Large intestine (tissue), 3 donors: ENCODE data around the gene CHRM5. TPM values are rescaled to one million over a fixed set of nuclear protein-coding genes. Genes with fewer than 3 reads are reported as not detected.

ENCODE experiments used
- DNase-seq, 2 donors: peaks; one replicate each; pipeline versions ENCODE4 v3.0.0 to v3.0.0-alpha.2; 2013
- H3K27ac ChIP-seq: one replicate; pipeline ENCODE4 v1.5.1; 2013; ENCODE audit warnings: low read length
- H3K27me3 ChIP-seq: 2 replicates; pipeline ENCODE4 v1.6.1; 2013; ENCODE audit warnings: low read length; ENCODE audit not compliant: control insufficient read depth, insufficient read depth
- H3K36me3 ChIP-seq: 2 replicates; pipeline ENCODE4 v1.6.1; 2013; ENCODE audit warnings: low read length; ENCODE audit not compliant: control insufficient read depth, insufficient read depth
- H3K4me1 ChIP-seq: one replicate; pipeline ENCODE4 v1.6.1; 2013; ENCODE audit warnings: low read length; ENCODE audit not compliant: control insufficient read depth, insufficient read depth
- H3K4me3 ChIP-seq: one replicate; pipeline ENCODE4 v1.5.1; 2013; ENCODE audit warnings: low read length
- H3K9me3 ChIP-seq: one replicate; pipeline ENCODE4 v1.6.1; 2013; ENCODE audit warnings: mild to moderate bottlenecking, low read depth, low read length, moderate library complexity; ENCODE audit not compliant: control insufficient read depth
- WGBS: methylation state at CpG from one replicate; pipeline ENCODE4 v1.1.5; 2013; ENCODE audit warnings: low lambda C conversion rate; ENCODE audit not compliant: insufficient coverage; 5-methylcytosine and 5-hydroxymethylcytosine counted together
- polyA plus RNA-seq: library from polyadenylated mRNA; unstranded; fragments of 120-200 nt; gene quantifications from one replicate; pipeline ENCODE4 v1.2.1, GENCODE V29; 2013

Gene CHRM5
- polyA plus RNA-seq, 1 donor = 0.48 TPM

GRCh38 chr15:34054081-34054707 is 85.9 kb downstream of the CHRM5 start:
- Histone ChIP-seq H3K4me1 (no peaks in the 10 kb centered on the region), H3K27ac (no peak overlapping the region), H3K27me3 (no peaks in the 10 kb centered on the region), H3K9me3 (no peaks in the 10 kb centered on the region), H3K4me3 (no peak overlapping the region), H3K36me3 (no peaks in the 10 kb centered on the region)
- 100% methylated on average over 1 of the region's 3 CpGs for WGBS
- no peak for DNase-seq

GRCh38 chr15:34055868-34056595 is 87.7 kb downstream of the CHRM5 start:
- no peak overlapping the region for H3K27ac ChIP-seq
- no peak for DNase-seq
- WGBS = 67% methylated on average over 1 of the region's 3 CpGs

GRCh38 chr15:34056911-34057310 is 88.6 kb downstream of the CHRM5 start:
- H3K36me3 ChIP-seq = no peaks in the 10 kb centered on the region
- no peak overlapping the region for H3K27ac ChIP-seq
- H3K4me3 ChIP-seq = no peak overlapping the region
- no peak for DNase-seq
- no peaks in the 10 kb centered on the region for H3K27me3 ChIP-seq
- H3K9me3 ChIP-seq = no peaks in the 10 kb centered on the region
- no peaks in the 10 kb centered on the region for H3K4me1 ChIP-seq
- no CpG with 5 or more reads among the region's 5 CpGs for WGBS

More at GRCh38 chr15:34055868-34056595, 87.7 kb downstream of the CHRM5 start:
- H3K4me3 ChIP-seq = no peak overlapping the region
- no peaks in the 10 kb centered on the region for H3K9me3 ChIP-seq
- no peaks in the 10 kb centered on the region for H3K27me3 ChIP-seq
- no peaks in the 10 kb centered on the region for H3K4me1 ChIP-seq
- no peaks in the 10 kb centered on the region for H3K36me3 ChIP-seq

GRCh38 chr15:34059476-34059875 is 91.2 kb downstream of the CHRM5 start:
- Histone ChIP-seq H3K4me1 (no peaks in the 10 kb centered on the region), H3K4me3 (no peak overlapping the region), H3K36me3 (no peaks in the 10 kb centered on the region), H3K27ac (no peak overlapping the region), H3K9me3 (no peaks in the 10 kb centered on the region), H3K27me3 (no peaks in the 10 kb centered on the region)
- DNase-seq = no peak
- WGBS = no CpG with 5 or more reads among the region's 2 CpGs

GRCh38 chr15:34059946-34060345 is 91.6 kb downstream of the CHRM5 start:
- H3K4me1 ChIP-seq = no peaks in the 10 kb centered on the region
- WGBS = 0% methylated on average over 1 of the region's 3 CpGs
- no peaks in the 10 kb centered on the region for H3K36me3 ChIP-seq
- DNase-seq = no peak
- no peaks in the 10 kb centered on the region for H3K9me3 ChIP-seq
- H3K4me3 ChIP-seq = no peak overlapping the region
- H3K27me3 ChIP-seq = no peaks in the 10 kb centered on the region
- H3K27ac ChIP-seq = no peak overlapping the region

DNA sequence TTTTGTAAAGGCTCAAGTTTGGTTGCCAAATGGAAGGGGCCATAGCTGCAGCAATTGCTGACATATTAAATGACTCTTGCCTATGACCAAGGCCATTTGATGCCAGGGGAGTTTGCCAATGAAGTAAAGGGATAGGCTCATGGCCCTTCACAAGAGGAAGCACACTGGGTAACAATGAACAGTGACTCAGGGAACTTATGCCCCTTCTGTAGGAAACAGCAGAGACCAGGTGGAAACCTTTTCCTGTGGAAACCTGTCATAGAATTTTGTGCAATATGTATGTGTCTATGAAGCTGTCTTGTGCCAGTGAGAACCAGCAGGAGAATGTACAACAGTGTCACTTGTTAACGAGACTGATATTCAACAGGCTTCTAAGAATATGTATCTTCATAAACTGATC is 96.1 kb downstream of the CHRM5 start:
- Histone ChIP-seq H3K4me3 (no peak overlapping the region), H3K27ac (no peak overlapping the region), H3K9me3 (no peaks in the 10 kb centered on the region), H3K4me1 (no peaks in the 10 kb centered on the region), H3K27me3 (no peaks in the 10 kb centered on the region), H3K36me3 (no peaks in the 10 kb centered on the region)
- DNase-seq = no peak
- no CpG with 5 or more reads among the region's 1 CpG for WGBS

GRCh38 chr15:34065261-34065660 is 97.0 kb downstream of the CHRM5 start:
- H3K36me3 ChIP-seq = no peaks in the 10 kb centered on the region
- no peaks in the 10 kb centered on the region for H3K27me3 ChIP-seq
- WGBS = 80% methylated on average over 1 of the region's 3 CpGs
- H3K4me1 ChIP-seq = no peaks in the 10 kb centered on the region
- no peak overlapping the region for H3K27ac ChIP-seq
- no peaks in the 10 kb centered on the region for H3K9me3 ChIP-seq
- no peak overlapping the region for H3K4me3 ChIP-seq
- no peak for DNase-seq

- Histone ChIP-seq H3K4me1 (no peaks in the 10 kb centered on the region), H3K36me3 (no peaks in the 10 kb centered on the region), H3K27ac (no peak overlapping the region), H3K27me3 (no peaks in the 10 kb centered on the region), H3K9me3 (no peaks in the 10 kb centered on the region), H3K4me3 (no peak overlapping the region)
- DNase-seq = no peak
- no CpG with 5 or more reads among the region's 8 CpGs for WGBS
These were observed 97.6 kb downstream of the CHRM5 start for GRCh38 chr15:34065941-34066340.

DNA sequence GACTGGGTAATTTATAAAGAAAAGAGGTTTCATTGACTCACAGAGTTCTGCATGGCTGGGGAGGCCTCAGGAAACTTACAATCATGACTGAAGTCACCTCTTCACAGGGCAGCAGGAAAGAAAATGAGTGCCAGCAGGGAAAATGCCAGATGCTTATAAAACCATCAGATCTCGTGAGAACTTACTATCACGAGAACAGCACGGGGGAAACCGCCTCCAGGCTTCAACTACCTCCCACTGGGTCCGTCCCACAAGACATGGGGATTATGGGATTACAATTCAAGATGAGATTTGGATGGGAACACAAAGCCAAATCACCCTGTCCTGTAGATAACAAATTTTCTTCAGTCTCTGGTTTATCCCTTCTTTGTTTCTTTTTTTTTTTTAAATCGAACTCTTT is 101.7 kb downstream of the CHRM5 start:
- DNase-seq = no peak
- WGBS = 100% methylated on average over 1 of the region's 6 CpGs
- Histone ChIP-seq H3K4me1 (no peaks in the 10 kb centered on the region), H3K4me3 (no peak overlapping the region), H3K27ac (no peak overlapping the region), H3K27me3 (no peaks in the 10 kb centered on the region), H3K36me3 (no peaks in the 10 kb centered on the region), H3K9me3 (no peaks in the 10 kb centered on the region)

DNA sequence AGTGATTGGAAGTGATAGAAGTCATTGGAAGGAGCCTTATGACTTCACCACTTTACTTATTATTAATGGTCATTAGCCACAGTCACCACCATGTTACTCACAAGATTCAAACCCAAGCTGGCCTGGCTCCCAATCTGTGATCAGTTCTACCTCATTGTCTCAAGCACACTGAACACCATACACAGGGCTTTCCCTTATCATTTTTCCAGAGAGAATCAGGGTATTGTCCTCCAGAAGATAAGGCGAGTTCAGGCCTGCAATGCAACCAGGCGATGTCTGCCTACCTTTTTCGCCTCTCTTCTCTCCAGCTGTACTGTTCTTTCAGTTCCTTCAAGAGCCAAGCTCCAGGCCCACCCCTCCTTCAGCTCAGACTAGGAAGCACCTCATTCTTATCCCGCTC is 108.5 kb downstream of the CHRM5 start:
- 100% methylated on average over 1 of the region's 4 CpGs for WGBS
- no peaks in the 10 kb centered on the region for H3K4me1 ChIP-seq

DNA sequence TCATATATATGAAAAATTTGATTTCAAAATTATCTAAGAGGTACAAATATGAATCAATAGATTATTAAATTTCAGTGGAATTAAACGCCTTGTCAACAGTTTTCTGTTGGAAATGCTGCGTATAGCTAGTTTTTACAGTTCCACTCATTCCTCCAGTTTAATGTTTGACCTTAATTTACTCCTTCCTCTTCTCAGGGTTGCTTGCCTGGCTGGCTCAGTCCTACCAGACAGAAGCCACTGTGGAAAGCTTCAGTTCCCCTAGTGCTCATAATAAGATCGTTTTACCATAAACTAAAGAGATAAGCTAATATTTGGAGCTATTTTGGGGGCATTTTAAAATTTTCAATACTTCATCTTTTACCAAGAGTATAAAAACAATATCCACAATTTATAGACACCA is 110.6 kb downstream of the CHRM5 start:
- H3K36me3 ChIP-seq = peaks cover 4% of the 10 kb centered on the region
- WGBS = no CpG with 5 or more reads among the region's 3 CpGs
- no peaks in the 10 kb centered on the region for H3K9me3 ChIP-seq
- H3K27me3 ChIP-seq = no peaks in the 10 kb centered on the region
- no peak overlapping the region for H3K4me3 ChIP-seq
- peak overlapping the region; percentile 54 for H3K27ac ChIP-seq
- no peaks in the 10 kb centered on the region for H3K4me1 ChIP-seq
- peak; percentile 13 to 30 for DNase-seq

More for the DNA sequence above, 108.5 kb downstream of the CHRM5 start:
- DNase-seq = no peak
- no peak overlapping the region for H3K27ac ChIP-seq
- H3K36me3 ChIP-seq = no peaks in the 10 kb centered on the region
- H3K4me3 ChIP-seq = no peak overlapping the region
- no peaks in the 10 kb centered on the region for H3K9me3 ChIP-seq
- H3K27me3 ChIP-seq = no peaks in the 10 kb centered on the region
